Erythroblast (primary cell): Measurements from ENCODE around the gene CRNN.

Source experiments
- GATA1 ChIP-seq: IDR thresholded peaks from 2 replicates; pipeline ENCODE4 v1.6.1; 2011; ENCODE audit warnings: low read depth, mild to moderate bottlenecking, control low read depth, low read length, moderate library complexity
- POLR2A ChIP-seq: IDR thresholded peaks from 2 replicates; pipeline ENCODE4 v1.6.1; 2011; ENCODE audit warnings: mild to moderate bottlenecking, low read length

DNA sequence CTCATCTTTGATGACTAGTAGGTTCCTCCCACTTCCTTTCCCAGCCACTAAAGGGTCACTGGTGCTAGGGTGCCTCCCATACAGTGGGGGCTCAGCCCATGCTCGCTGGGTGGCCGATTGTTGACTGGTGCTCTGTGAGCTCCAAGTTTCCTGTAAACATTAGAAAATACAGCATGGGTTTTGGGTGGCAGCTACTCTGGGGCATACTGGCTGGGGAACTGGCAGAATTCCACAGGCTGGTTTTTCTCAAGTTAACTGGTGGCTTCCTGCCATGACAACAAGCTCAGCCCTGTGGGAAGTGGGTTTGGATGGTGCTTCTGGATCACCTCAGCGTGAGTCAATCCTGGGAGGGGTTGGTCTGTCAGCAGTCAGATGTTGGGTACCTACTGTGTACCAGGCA, 28.7 kb upstream of the CRNN start:
- TF ChIP-seq POLR2A (no peak), GATA1 (no peak)
